WI38 (cell line): Measurements from ENCODE around the gene DPH2.
A peak's percentile ranks its signal among the peaks of the same experiment; 100 is the strongest.

ENCODE experiments used
- H3K4me3 ChIP-seq: 2 replicates; pipeline ENCODE4 v1.5.1; 2011; ENCODE audit warnings: low read depth, mild to moderate bottlenecking, control low read depth, low read length
- CTCF ChIP-seq: IDR thresholded peaks from 2 replicates; pipeline ENCODE4 v1.5.1; 2012; ENCODE audit warnings: low read depth, mild to moderate bottlenecking, control low read depth, low read length

DPH2 gene

GRCh38 chr1:43969746-43970466, at the start of gene DPH2:
DPH2 (plus strand) TSS chr1:43970010; CDS start chr1:43970176, 166 bp downstream.
- no peak for TF ChIP-seq CTCF
- peak within 1 kb of the TSS; percentile 96 for H3K4me3 ChIP-seq

GRCh38 chr1:43921022-43921421, 48.8 kb upstream of the DPH2 start:
- H3K4me3 ChIP-seq: no peak overlapping the region
- no peak for TF ChIP-seq CTCF

GRCh38 chr1:43924516-43924915, 45.3 kb upstream of the DPH2 start:
- no peak for TF ChIP-seq CTCF

GRCh38 chr1:43925846-43926245, 44.0 kb upstream of the DPH2 start:
- no peak for TF ChIP-seq CTCF
- no peak overlapping the region for H3K4me3 ChIP-seq

More at GRCh38 chr1:43924516-43924915, 45.3 kb upstream of the DPH2 start:
- no peak overlapping the region for H3K4me3 ChIP-seq

GRCh38 chr1:43930168-43930948, 39.5 kb upstream of the DPH2 start:
- no peak overlapping the region for H3K4me3 ChIP-seq
- TF ChIP-seq CTCF: peak; percentile 11; the same call in 1 of the 2 replicates

- no peak overlapping the region for H3K4me3 ChIP-seq
- TF ChIP-seq CTCF: no peak
Observed at GRCh38 chr1:43930949-43931275, 38.9 kb upstream of the DPH2 start.
